Stimulated activated CD8-positive, alpha-beta memory T cell treated with anti-CD3 and anti-CD28 coated beads, Interleukin-15, amount 100 ng/mL, for 4 hours (primary cell): ENCODE measurements around the gene CEP41.

ENCODE experiments used
- DNase-seq, 2 donors: peaks; one replicate each; pipeline ENCODE4 v3.0.0-alpha.2; 2020; ENCODE audit warnings: low read depth in 2 of 2

The CEP41 gene

DNA sequence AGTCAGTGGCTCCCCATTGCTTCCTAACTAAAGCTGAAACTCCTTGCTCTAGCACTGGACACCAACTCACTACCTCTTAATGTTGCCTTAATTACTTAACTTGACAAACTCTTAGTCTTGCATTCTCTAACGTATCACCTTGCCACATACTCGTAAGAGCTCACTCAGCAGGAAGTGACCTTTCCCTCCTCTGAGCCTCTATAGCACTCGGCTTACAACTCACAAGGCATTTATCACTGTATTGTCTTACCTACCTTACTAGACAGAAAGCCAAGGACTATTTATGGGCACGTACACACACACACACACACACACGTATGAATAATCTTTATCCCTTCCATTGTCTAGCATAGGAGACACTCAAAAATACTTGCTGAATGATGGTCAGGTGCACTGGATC lies 21.2 kb downstream of the CEP41 start:
- DNase-seq = no peak

DNA sequence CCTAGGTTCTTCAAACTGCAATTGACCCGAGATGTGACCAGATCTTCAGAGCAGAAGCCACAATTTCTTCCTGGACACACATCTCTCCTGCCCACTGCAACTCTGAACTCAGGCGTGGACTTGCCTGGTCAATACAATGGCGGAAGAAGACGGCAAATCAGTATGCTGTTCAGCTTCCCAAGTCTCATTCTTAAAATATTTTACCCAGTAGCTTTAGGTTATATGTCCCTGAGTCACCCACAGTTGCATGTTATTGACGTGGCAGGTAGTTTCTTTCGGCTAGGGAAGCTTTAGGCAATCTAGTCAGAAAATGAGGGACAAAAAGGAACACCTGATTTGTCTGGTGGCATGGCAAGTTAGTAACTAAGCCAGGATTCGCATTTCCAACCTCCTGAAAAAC lies 22.5 kb downstream of the CEP41 start:
- no peak for DNase-seq

DNA sequence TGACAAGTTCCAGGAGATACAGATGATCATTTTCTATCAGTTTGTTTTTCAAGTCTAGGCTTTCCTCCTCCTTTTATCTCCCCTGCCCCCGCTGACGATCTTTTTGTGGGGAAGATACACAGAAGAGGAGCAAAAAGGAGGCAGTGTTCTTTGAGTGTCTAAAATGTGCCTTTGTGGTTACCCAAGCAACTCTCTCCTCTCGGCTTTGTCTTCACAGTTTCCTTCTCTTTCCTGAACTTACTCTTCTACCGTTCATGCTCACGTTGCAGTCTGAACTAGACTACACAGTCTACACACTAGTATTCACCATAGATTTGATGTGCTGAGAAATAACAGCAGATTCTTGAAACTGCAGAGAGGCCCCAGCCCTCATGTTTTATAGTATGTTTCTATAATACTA lies 23.6 kb downstream of the CEP41 start:
- no peak for DNase-seq

DNA sequence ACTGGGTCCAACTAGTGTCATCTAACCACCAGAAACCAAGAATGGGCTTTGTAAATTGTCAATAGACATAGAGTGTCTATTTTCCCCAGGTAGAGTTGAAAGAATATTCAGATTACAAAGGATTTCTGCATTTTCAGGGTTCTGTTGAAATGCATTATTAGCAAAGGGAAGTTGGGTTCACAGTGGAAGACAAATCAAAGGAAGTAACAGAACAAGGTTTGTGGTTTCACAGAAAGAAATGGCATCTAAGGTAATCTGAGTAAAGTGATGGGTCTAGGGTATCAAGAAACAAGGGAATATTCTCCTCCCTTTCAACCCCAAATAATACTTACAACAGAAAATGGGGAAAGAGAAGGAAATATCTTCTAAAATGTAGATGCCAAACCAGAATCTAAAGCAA lies 25.8 kb downstream of the CEP41 start:
- DNase-seq = no peak

DNA sequence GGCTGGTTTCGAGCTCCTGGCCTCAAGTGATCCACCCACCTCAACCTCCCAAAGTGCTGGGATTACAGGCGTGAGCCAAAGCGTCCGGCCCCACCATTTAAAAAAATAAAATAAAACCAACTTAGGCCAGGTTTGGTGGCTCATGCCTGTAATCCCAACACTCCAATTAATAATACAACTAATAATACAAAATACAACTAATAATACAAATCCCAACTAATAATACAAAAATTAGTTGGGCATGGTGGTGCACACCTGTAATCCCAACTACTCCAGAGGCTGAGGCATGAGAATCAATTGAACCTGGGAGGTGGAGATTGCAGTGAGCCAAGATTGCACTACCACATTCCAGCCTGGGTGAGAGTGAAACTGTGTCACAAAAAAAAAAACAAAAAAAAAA lies 27.6 kb downstream of the CEP41 start:
- DNase-seq = no peak

DNA sequence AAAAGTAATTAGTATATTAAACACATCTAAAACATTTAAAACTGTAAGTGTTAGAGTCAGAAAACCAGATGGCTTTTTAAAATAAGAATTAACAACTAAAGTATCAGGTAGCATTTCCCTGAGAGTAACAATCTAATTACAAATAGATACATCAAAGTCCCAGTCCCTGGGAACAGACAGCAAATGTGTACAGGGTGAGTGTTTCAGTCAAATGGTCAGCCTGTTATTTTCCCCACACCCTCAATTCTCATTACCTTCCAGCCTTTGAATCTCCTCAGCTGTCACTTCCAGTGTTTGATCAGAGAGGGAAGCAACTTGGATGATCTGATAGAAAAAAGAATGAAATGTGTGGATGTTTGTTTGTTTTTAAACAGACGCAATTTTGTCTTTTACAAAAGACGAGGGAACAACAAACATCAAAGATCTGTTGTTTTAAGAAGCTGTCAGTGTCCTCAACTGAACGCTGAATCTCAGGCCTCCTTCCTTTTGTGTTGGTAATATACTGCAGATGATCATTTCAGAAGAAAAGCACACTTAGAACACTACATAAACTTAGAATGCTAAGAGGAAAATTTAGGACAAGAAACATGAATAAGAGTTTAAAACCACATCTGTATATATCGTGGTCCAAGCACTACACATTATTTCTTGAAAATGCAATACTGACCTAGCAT lies 29.8 kb downstream of the CEP41 start:
- no peak for DNase-seq

DNA sequence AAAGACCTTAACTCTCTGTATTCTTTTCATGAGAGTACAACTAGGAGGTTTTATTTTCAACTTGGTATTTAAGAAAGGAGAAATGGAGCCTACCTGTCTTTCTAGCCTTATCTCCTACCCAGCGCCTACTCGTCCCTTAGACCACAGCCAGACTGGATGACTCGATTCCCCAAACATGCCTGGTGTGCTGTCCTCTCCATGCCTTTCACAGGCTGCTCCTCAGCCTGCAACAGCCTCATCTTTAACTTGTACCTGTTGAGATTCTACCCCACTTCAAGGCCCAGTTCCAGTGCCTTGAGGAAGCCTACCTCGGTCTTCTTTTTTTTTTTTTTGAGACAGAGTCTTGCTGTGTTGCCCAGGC lies 31.1 kb downstream of the CEP41 start:
- DNase-seq = no peak

DNA sequence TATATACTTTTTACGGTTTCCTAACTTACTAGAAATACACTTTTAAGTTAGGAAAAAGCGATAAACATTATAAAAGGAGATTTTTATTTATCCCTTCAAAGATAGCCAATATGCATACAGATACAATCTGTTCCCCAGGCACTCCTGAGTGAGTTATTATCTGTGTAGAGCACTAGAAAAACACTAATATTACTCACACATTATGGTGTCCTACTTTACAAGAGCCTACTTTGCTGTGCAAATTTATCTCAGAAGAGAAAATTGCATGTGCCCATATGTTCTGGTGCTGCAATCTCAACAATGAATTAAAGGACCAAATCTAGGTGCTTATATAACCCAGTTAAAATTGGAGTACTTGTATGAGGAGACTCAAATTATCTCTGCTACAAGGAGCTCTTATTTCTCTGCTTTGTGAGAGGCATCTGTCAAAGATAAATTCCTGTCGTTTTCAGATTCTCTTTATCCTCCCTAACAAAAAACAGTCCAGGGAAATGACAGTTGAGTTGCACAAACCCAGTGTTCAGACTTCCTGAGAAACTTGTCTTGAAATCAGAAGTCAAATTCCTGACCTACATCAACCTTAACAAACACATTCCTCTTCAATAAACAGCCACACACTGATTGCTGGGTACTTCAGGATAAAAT lies 31.6 kb downstream of the CEP41 start:
- no peak for DNase-seq

DNA sequence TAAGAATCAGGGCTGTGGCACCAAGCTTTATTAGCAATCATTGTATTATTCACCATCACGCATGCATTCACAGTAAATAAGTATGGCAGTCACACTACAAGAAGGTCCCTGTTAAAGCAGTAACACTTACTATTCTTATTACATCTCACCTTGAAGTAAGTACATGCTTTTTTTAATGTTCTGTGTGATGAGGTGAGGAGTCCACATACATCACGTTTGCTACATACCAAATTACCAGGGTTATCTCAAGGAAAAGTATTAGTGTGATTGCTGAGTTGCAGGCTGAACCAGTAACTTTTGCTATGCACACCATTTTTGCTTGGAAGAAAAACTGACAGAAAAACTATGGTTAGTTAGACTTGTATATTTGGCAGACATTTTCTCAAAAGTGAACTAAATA lies 35.8 kb downstream of the CEP41 start:
- DNase-seq = no peak

DNA sequence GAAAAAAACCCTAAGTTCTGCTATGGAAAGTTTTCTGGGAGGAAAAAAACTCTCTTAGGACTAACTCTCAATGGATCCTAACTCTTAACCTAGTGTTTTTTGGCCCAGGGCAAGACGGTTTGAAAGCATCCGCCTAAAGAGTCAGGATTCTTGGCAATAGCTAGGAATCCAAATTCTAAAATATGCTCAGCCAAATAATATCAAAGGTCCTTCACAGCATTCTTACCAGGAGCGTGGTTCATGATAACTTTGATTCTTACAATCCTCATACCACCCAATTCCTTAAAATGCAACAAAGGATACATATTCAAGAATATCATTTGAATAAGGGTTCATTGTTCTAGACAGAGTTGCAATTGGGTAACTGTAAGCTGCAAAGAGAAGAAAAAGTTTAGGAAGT lies 39.2 kb downstream of the CEP41 start:
- no peak for DNase-seq

DNA sequence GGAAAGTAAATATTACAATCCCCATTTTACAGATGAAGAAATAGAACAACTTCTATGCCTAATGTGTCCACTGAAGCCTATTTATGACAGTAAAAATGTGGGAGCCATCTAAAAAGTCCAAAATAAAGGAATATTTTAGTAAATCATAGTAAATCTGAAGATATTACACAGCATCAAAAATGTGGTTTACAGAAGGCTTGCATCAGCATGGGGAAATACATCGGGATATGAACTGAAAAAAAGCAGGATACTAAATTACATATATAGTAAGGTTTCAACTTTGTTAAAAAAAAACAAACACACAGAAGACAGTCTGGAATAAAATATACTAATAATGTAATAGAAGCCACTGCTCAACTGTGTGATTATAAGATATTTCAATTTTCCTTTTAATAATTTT lies 39.7 kb downstream of the CEP41 start:
- DNase-seq = no peak

DNA sequence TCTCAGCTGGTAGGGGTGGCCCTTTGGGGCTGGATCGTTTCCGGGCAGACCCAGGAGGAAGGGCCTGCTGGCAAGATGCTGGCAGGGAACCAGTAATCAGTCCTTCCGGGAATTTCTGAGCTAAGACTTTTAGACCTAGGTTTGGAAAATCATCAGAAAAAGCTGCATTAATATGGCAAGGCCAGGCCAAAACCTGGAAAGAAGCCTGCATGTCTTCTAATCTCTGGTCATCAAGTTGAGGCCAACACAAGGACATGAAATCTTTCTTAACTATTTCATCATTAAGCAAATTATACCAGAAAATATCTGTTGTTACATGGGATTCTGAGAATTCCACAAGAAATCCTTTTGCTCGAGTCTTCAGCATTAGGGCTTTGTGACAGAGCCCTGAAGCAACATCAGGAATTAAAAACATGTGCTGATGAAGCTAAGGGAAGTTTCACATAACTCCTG lies 40.7 kb downstream of the CEP41 start:
- no peak for DNase-seq

DNA sequence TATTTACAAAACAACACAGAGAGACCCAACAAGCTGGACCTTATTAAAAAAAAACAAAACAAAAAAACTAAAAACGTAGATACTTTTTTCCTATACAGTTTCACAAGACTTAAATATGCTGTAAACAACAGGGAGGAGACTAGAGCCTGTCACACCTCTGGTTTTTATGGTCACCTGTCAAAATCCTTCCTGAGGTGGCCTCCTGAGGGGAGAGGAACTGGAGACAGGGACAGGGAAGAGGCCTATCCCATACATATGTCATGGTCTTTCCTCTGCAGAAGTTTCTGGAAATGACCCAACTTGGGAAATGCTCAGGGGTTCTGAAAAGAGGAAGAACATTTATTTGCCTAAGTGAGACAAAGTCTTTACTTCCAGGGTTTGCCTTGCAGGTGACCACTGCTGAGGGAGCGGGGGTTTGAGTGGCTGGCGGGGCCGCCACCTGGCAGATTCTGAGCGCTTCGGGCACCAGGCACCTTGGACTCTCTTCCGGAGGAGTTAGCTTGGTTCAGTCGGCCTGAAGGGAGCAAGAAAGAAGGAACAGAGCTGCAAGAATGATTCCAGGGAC lies 42.2 kb downstream of the CEP41 start:
- DNase-seq = no peak

DNA sequence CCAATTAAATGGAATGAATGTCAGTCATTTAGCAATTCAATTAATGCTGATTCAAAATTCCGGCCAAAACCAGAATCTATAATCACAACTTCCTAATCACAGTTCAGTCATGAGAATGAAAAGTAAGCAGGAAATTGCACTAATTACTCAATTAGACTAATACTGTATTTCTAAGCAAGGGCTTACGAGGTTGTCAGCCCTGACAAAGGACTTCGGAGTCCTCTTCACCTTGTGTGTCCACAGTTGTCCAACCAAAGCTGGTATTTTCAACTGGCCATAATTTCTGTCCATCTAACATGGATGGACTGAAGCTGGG lies 43.1 kb downstream of the CEP41 start:
- DNase-seq = no peak

DNA sequence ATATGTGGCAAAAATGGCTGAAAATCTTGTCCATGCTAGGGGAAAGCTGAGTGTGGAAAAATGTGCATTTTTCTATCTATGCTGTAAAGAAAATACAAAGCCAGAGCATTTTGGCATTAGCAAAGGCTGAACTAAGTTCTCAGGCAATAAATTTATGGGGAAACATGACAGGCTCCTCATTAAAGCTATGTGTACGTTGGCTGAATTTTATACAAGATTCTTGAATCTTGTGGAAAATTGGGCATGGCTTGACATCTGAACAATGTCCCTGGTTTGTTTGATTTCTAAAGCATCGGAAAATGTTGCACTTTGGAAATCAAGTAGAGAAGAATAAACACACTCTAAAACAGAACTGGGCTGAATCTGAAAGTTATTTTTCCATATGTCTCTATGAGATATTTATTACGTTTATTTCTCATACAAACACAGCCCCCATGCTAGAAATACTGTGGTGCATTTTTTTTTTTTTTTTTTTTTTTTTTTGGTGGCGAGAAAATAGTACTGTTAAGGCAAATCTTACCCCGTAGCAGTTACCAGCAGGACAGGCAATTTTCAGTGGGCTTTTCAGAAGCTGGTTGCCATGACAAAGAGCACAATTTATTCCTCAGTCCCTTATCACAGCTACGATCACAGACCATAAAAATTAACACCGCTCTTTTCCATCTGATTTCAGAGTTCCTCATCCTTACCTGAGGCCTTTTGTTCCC lies 43.6 kb downstream of the CEP41 start:
- no peak for DNase-seq

DNA sequence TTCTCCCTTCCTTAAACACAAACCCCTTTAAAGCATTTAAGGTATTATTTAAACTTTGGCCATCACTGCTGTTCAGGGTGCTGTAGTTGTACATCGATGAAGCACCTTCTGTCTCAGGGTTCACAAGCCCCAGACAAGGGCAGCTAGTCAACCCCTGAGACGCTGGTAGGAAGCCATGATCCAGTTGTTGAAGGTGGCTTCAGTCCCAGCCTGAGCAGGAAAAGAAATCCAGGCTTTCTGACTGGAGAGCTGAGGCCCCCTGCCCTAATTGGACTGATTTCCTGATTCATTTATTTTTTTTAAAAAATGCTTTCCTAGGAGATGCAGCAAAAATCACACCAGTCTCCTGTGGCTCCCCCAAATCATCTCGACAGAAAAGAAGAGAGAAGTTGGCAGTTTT lies 44.7 kb downstream of the CEP41 start:
- DNase-seq = no peak

DNA sequence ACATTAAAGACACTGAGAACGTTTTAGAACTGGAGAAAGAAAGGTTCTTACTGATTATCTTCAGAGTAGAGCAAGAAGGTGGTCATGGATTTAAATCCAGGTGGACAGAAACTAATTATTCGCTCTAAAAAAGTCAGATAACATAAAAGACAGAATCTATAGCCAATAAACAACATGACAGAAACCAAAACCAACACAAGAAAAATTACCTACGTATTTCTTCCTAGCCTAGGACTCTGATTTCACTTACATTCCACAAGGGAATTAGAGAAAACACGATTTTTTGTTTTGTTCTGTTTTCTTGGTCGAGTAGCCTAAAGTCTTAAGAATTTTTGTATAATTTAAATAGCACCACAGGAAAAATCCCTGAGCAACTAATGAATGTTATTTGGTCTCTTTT lies 45.4 kb downstream of the CEP41 start:
- no peak for DNase-seq

DNA sequence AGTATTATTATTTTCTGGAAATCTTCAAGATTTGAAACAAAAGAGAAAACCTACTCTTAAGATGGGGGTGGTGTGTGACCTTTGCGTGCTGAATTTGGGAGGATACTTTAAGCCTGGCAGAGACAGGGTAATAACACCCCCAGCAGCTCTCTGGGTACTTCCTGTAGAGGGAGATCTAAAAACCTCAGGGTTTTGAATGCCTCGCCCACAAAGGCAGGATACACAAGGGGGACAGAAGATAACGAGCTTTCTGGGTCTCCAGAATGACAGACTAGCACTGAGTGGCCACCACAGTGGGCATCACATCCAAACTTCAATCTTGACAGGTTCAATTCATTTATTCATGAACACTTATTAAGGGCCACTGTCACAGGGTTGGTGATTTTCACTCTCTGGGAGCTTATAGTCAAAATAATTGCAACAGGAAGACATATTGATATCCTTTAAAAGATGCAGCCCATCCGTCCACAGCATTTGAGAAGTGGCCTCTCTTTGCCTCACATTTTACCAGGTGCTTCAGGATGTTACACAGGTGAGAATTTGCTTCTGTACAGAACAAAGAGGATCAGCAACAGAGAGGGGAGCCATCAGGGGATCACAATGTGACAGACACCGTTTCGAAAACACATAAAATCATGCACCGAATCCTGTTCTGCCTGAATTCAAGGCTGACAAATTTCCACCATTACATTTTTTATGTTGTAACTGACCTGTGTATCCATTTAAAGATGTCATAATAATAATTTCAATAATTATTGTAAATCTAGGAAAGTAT lies 46.2 kb downstream of the CEP41 start:
- peak in 1 of 2 donors; percentile 21 for DNase-seq

DNA sequence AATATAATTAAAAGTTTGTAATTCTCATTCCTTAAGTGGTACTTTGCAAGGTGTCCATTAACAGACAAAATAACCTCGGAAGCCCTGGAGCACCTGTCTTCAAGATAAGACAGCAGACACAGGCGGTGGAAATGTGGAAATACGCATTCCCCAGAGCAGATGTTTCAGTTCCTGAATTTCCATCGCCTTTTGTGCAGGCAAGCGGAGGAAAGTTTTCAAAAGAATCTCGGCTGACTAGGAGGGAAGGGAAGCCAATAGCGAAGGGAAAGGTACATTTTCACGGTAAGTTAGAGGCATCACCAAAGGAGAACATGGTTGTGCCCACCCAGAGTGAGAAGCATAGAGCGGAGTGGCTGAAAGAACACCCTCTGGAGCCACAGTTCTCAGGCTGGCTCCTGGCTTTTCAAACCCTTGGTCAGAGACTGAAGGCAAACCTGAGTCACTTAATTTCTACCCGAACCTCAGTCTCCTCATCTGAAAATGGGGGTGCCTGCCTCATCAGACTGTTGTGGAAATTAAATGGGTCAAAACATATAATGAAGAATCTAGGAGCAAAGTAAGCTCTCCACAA lies 46.9 kb downstream of the CEP41 start:
- no peak for DNase-seq

DNA sequence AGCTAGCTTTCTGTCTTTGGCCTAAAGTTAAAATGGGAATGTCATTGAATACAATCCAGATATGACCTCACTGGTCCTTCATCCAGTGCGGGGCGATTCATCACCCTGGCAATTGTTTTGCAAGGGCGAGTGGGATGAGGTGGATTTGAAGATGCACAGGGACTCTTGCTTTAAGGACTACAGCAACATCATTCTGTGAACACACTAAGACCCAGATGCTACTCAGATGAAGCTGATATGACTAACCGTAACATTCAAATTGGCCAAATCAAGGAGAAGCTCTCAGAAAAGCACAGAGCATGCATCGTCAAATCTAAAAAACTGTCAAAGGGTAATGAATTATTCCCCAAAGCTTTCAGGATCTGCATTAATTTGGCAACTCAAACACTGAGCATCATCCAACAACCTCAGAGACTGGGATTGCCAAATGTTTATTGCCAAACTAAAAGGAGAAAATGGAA lies 47.7 kb downstream of the CEP41 start:
- no peak for DNase-seq

DNA sequence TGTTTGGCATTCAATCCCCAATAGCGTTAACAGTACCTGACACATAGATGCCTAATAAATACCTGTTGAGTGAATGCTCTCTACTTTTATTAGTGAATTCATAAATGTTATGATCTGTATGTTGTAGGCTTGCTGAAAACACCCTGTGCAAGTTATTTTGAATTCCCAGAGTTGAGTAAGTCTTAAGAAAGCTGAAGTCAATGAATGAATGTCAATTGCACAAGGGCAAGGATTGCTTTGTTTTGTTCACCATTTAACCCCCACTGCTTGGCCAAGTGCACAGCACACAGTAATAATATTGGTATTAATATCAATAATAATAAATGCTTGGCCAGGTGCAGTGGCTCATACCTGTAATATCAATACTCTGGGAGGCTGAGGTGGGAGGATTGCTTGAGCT lies 50.3 kb downstream of the CEP41 start:
- DNase-seq = no peak

DNA sequence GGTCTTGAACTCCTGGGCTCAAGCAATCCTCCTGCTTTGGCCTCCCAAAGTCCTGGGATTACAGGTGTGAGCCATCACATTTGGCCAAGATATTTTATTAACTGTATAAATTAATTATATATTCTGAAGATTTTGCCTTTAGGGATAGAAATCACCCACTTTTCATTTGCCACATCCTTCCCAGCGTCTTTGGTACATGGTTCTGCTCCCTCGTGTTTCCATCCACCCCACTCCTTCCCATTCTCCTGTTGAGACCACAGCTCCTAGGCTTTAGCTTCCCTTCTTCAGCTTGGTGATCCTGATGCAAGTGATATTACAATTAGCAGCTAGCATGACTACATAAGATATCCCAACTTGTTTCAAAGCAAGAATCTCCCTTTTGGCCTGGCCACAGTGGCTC lies 52.1 kb downstream of the CEP41 start:
- DNase-seq = no peak
